GM19351 (cell line): Measurements from ENCODE around the gene SALL2.

ENCODE experiments used
- ATAC-seq: cut with Tn5 transposase; IDR thresholded peaks from one replicate; pipeline ENCODE4 v1.9.1; 2021; ENCODE audit warnings: mild to moderate bottlenecking, moderate library complexity; ENCODE audit not compliant: unreplicated experiment

The SALL2 gene

DNA sequence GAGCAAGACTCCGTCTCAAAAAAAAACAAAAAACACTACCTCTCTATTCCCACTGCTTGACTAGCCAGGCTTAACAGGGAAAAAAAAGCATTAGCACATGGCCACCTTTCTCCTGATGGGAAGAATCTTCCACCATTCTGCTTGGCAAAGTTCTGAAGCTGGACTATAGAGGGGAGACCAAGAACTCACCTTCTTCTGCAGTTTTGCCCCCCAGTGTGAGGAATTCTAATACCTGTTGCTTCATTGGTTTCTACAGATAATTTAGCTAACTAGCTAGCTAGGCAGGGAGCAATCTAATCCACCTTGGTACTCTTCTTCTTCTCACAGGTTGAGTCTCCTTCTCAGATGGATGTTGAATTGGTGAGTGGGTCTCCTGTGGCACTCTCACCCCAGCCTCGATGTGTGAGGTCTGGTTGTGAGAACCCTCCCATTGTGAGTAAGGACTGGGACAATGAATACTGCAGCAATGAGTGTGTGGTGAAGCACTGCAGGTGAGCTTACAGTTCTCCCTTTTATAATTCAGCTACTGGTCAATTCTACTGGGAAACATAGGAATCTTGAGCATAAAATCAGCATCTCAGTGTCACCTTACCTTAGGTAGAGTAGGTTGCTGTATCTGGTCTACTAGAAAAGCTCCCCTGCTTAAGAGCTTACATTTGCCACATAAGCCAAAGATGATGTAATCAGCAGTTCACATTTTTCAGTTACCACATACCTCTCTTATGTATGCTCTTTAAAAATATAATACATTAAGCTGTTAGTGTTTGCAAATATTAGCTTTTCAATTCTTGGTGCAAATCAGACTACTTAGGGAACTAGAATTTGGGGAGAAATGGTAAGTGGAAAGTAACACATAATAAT, 31.0 kb downstream of the SALL2 start:
- ATAC-seq = no peak

DNA sequence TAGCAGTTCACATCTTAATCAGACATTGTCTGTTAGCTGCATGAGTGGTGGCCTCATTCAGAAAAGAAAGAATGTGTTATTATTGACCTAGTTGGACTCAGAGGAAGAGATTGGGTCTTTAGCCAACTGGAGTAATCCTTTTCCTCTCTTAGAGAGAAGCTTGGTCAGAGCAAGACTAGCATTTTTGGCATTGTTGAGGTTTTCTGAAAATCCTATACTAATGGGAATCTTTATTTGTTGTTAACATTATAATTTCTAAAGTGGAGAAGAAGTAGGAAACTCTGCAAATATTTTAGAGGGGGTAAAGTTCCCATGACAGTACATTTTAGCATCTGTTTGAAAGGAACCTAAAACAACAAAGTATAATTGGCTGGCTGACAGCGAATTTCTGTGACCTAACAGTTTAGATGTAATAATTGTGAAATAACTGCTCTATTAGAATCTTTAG, 39.5 kb downstream of the SALL2 start:
- ATAC-seq = no peak

DNA sequence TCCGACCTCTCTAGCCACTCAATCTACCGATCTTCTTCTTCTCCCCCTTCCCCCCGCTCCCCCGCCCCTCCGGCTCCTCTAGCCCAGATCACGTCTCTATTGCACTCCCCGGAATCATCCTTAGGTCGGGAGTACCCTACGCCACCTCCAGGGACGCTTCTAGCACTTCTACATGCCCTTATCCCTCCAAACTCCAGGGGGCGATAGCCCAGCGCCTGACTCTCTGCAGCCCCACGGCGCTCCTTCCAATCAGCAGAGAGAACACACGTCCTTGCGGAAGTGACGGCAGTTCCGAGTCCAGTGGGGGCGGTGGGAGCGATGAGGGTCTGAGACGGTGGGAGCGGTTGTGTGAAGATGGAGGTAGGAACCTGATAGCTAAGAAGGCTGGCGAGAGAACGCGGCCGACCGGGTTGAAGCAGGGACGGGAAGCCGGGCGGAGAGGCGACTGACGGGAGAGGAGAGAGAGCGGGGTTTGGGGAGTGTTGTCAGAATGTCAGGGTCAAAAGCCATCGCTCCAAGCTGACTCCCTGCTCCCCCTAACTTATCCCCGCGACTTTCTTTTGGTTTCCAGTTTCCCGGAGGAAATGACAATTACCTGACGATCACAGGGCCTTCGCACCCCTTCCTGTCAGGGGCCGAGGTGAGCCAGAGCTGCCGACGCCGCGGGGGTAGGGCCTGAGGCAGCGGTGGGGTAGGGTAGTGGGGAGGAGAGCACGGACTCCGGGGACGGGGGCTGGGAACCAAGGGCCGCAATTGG, 49.0 kb downstream of the SALL2 start, which contains the start of the genes RAB2B and TOX4:
RAB2B (minus strand) TSS at position 35 of the 757 bp plus-strand sequence. CDS start 87 bp downstream, outside the sequence.
TOX4 (plus strand) TSS at position 271 of the 757 bp plus-strand sequence; CDS start at position 355, 84 bp downstream.
- peak; percentile 99 for ATAC-seq

DNA sequence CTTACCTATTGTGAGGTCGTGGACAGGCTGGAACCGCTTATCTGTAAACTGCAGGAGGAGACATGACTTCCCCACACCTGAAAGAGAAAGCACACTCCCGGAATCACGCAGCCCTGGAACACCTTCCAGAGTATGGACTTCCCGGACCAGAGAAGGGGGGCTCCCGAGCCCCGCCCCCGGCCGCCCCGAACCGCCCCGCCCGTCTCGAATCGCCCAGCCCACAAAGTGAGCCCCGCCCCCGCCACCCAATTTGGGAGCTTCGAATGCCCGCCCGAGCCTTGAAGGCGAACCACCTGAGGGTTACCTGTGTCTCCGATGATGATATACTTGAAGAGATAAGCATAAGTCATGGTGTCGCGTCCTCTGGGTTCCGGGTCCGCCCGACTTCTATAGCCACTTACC, 49.6 kb downstream of the SALL2 start:
- ATAC-seq = no peak

DNA sequence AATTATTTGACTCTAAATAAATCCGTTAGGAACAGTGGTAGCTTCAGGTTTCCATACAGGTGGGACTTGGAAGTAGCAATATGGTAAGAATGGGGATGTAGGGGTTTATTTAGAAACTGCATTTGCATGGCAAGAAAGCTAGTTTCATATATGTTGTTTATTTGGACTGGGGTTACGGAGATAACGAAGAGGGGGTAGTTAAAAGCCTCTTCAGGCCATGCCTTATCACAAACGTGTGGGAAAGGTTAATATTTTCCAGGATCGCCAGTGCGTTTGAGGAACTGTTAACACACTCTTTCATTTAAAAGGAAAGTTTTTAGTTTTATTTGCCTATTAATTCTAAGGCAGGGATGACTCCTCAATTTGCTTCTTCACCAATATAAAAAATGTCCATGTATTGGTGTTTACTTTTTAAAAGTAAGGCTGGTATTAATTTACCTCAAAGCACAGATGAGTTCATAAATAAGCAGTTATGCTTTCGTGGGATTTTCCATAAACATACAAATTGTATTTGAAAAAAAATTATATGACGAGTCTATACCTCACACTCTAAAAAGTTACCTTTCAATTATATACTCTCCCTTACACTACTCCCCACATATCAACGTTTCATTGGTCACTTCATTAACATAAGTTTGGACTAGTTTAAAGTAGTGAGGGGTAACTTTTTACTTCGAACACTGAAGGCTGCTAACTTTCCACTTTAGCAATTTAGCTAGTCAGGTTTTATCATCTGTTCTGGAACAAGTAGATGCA, 50.2 kb downstream of the SALL2 start:
- ATAC-seq = no peak
